ENCODE results near the gene RAB30. TPM values are rescaled to one million over a fixed set of nuclear protein-coding genes. Genes with fewer than 3 reads are reported as not detected.

RAB30 gene
- total RNA-seq, 1 donor from 2014 or later = 7.7 TPM

DNA sequence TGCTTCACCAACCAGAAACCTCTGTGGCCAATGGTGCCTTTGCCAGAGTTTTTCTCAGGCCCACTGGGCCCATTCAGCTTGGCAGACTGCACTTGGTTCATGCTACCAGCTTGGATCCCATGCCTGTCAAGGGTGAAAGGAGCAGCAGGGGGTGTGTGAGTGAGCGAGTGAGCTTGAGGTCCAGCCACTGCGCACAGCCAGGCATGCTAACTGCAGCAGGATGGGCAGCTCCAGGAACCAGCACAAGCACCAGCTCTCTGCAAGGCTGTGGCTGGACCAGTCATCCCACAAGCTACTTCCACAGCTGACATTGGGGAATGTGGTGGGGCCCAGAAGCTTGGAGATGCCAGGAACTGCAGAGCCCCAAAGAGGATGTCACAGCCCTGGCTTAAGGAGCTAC, 129.3 kb downstream of the RAB30 start:
- TF ChIP-seq, protein P1, sequence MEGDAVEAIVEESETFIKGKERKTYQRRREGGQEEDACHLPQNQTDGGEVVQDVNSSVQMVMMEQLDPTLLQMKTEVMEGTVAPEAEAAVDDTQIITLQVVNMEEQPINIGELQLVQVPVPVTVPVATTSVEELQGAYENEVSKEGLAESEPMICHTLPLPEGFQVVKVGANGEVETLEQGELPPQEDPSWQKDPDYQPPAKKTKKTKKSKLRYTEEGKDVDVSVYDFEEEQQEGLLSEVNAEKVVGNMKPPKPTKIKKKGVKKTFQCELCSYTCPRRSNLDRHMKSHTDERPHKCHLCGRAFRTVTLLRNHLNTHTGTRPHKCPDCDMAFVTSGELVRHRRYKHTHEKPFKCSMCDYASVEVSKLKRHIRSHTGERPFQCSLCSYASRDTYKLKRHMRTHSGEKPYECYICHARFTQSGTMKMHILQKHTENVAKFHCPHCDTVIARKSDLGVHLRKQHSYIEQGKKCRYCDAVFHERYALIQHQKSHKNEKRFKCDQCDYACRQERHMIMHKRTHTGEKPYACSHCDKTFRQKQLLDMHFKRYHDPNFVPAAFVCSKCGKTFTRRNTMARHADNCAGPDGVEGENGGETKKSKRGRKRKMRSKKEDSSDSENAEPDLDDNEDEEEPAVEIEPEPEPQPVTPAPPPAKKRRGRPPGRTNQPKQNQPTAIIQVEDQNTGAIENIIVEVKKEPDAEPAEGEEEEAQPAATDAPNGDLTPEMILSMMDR (IDR thresholded peaks at IDR 0.05) = no peak
- no peaks in the 10 kb centered on the region for H3K9me3 ChIP-seq

DNA sequence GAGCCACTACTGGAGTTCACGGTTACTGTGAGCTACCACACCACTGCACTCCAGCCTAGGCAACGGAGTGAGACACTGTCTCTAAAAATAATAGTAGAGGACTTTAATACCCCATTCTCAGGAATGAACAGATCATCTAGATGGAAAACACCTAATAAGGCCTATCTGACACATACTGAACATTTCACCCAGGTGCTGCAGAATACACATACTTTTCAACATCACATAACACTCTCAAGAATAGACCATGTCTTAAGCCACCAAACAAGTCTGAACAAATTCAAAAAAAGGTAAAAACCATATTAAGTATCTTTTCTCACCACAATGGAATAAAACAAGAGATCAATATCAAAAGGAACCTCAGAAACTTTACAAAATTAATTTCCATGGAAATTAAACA, 132.2 kb downstream of the RAB30 start:
- H3K27ac ChIP-seq = no peak overlapping the region
- no peaks in the 10 kb centered on the region for H3K36me3 ChIP-seq
- no peaks in the 10 kb centered on the region for H3K27me3 ChIP-seq
- H3K9me3 ChIP-seq = no peaks in the 10 kb centered on the region
- H3K4me1 ChIP-seq = no peaks in the 10 kb centered on the region
- DNase-seq (ENCODE audit: low spot score in 2 of 2) = no peak
- H3K4me3 ChIP-seq = no peak overlapping the region
- TF ChIP-seq, protein P1 (IDR thresholded peaks at IDR 0.05) = no peak
- intact Hi-C loops (cut with DNase I) = no loop called here

More for the DNA sequence above, 129.3 kb downstream of the RAB30 start:
- no peak overlapping the region for H3K27ac ChIP-seq
- intact Hi-C loops (cut with DNase I) = no loop called here
- H3K36me3 ChIP-seq = no peaks in the 10 kb centered on the region
- no peaks in the 10 kb centered on the region for H3K4me1 ChIP-seq
- DNase-seq (ENCODE audit: low spot score in 2 of 2) = no peak
- H3K4me3 ChIP-seq = no peak overlapping the region
- H3K27me3 ChIP-seq = no peaks in the 10 kb centered on the region

DNA sequence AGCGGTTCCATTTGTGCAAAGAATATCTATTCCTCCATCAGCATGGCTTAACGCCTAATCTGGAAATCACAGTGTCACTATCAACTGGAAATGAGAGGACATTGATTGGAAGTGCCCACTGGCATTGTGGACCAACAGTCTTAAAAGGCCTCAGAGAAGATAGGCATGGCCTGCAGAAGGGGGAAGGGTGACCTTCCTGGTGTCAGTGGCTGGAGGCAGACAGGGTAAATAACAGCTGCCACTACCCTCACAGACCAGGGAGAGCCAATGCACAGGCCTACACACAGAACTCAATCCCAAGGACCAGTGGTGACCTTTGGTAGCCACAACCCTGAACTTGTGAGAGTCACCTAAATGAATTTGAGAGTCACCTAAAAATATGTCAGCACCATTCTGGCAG, 134.1 kb downstream of the RAB30 start:
- intact Hi-C loops (cut with DNase I) = no loop called here
- Histone ChIP-seq H3K4me3 (no peak overlapping the region), H3K27me3 (no peaks in the 10 kb centered on the region), H3K27ac (no peak overlapping the region), H3K9me3 (no peaks in the 10 kb centered on the region), H3K4me1 (no peaks in the 10 kb centered on the region), H3K36me3 (no peaks in the 10 kb centered on the region)
- TF ChIP-seq, protein P1 (IDR thresholded peaks at IDR 0.05) = no peak
- no peak for DNase-seq (ENCODE audit: low spot score in 2 of 2)

DNA sequence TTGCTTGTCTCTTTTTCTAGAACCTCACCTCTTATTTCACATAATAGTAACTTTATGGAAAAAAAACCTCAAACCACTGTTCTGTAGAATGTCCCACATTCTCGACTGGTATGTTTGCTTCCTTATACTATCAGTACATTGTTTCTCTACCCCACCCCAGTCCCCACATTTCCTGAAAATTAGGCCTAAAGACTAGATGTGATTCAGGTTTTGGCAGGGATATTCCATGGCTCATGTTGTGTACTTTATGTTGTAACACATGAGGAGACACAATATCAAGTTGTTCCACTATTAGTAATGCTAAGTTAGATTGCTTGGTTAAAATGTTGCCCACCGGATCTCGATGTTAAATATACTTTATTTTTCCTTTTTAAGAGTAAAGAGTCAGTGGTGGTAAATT, 135.4 kb downstream of the RAB30 start:
- Histone ChIP-seq H3K27ac (no peak overlapping the region), H3K27me3 (no peaks in the 10 kb centered on the region), H3K4me1 (no peaks in the 10 kb centered on the region), H3K4me3 (no peak overlapping the region), H3K9me3 (no peaks in the 10 kb centered on the region), H3K36me3 (no peaks in the 10 kb centered on the region)
- TF ChIP-seq, protein P1 (IDR thresholded peaks at IDR 0.05) = no peak
- intact Hi-C loops (cut with DNase I) = no loop called here
- DNase-seq (ENCODE audit: low spot score in 2 of 2) = no peak

DNA sequence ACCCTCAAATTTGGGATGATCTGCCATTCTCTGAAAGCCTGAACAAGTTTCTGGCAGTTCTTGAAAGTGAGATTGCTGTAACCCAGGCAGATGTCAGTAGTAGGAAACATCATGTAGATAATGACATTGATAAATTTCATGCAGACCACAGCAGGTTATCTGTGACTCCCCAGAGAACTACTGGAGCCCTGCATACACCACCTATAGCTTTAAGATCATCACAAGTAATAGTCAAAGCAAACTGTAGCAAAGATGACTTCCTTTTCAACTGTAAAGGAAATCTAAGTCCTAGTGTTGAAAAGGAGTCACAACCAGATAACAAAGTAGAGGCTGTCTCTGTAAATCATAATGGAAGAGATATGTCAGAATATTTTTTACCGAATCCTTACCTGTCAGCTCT, 139.1 kb downstream of the RAB30 start:
- no peak overlapping the region for H3K4me3 ChIP-seq

More for the DNA sequence above, 139.1 kb downstream of the RAB30 start:
- Histone ChIP-seq H3K27ac (no peak overlapping the region), H3K9me3 (no peaks in the 10 kb centered on the region), H3K4me1 (no peaks in the 10 kb centered on the region), H3K36me3 (no peaks in the 10 kb centered on the region), H3K27me3 (no peaks in the 10 kb centered on the region)
- intact Hi-C loops (cut with DNase I) = no loop called here
- TF ChIP-seq, protein P1 (IDR thresholded peaks at IDR 0.05) = no peak
- DNase-seq (ENCODE audit: low spot score in 2 of 2) = no peak

Measured in ascending aorta (tissue), 2 donors.